HT-29 (cell line): Measurements from ENCODE around the gene PEX14. TPM values are rescaled to one million over a fixed set of nuclear protein-coding genes. Genes with fewer than 3 reads are reported as not detected.

Source experiments
- DNase-seq: peaks from one replicate; pipeline ENCODE4 v3.0.0-alpha.2; 2015; ENCODE audit warnings: low spot score
- total RNA-seq: library from RNA; depleted of rRNA; stranded (reverse); fragments of >200 nt; shearing (Covaris generic); gene quantifications from 2 replicates; pipeline ENCODE4 v1.2.3, GENCODE V29; 2014

The PEX14 gene
- total RNA-seq, 1 experiment from 2014 or later, result 22.2 TPM

DNA sequence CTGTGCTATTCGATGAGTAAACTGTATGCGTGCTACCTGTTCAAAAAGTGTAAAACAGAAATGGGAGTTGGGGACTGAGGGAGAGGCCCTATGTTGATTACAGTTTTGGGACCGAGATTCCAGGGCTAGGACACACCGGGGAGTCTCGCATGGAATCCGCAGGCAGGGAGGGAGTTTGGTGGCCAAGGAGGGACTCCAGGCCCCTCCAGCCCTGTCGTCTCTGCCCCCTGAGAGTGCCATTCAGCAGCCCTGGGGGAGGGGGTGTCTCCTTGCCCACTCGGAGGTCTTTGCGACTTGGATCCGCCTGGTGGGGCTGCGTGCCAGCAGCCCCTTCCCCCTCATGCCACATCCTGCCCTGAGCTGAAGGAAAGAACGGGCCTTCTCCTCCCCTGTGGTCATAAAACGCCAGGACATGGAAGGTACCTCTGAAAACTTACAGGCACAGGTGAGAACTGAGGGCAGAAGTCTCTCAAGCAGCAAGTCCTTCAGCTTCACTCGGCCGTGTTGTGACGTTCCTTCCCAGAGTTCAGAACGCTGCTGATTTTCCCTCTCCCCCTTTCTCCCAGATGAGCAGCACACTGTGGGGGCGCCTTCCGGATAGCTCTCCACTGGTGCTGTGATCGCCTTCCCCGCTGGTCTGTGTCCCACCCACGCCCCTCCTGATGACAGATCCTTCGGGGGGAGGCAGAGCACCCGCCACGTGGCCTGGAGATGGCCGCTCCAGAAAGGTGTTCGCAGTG, 141.4 kb downstream of the PEX14 start:
- DNase-seq, result no peak

DNA sequence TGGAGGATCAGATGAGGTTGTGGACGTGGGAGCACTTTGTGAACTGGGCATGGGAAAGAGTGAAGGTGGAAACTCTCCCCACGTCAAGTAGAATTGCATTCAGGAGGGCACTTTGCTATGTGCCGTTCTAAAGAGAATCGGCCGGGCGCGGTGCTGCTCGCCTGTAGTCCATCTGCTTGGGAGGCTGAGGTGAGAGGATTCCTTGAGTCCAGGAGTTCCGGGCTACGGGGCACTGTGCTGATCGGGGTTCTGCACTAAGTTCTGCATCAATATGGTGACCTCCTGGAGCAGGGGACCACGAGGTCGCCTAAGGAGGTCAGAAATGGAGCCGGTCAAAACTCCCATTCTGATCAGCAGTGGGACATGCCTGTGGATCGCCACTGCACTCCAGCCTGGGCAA, 141.9 kb downstream of the PEX14 start:
- DNase-seq, result no peak

DNA sequence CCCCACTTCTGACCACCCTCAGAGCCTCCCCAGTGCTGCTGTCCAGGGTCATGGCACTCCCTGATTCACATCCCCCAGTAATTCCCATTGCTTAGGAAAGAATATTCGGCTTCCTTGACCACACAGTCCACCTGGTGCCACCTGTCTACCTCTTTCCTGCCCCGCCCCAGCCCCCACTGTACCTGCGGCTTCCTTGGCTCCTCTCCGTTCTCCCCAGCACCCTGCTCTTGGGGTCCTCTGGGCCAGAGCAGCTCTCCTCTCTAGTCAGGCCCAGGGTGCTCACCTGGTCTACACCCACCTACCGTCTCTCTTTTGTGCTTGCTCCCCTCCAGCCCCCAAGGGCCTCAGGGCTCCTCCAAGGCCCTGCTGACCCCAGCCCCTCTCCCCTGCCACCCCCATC, 142.6 kb downstream of the PEX14 start:
- no peak for DNase-seq

DNA sequence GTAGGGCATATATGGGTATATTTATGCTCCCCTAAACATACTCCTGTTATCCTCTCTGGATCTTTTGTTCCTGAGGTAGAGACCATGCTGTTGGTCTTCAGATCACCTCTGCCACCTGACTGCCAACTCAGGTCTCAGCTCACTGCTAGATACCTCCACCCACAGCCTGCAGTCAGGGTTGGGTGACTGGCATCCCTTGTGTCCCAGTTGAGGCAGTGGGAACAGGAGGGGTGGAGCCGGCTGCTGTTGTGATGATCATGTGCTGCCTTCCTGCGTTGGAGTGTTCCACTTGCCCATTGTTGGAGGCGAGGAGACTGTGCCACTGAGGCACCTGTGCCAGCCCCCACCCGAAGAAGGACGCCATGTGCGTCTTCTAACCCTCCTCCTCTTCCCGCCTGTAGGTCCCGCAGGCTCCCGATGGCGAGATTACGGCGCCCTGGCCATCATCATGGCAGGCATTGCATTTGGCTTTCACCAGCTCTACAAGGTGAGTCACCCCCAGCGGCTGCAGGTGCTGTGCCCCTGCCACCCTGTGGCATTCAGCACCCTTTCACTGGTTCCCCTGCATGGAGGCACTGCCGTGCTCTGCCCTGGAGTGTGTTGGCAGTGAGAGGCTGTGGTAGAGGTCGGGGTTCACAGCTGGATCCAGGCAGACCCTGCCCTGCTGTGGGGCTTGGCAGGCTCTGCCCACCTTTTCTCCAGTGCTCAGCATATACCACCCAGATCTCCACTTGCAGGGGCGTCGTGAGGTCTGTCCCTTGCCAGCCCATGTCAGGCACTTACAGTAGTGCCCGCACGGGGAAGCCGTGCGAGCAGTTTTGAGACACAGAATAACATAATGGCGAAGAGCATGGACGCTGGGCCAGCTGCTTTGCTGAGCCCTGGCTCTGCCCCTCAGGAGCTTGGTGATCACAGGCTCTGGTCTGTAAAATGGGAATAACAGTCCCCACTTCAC, 143.5 kb downstream of the PEX14 start:
- no peak for DNase-seq

DNA sequence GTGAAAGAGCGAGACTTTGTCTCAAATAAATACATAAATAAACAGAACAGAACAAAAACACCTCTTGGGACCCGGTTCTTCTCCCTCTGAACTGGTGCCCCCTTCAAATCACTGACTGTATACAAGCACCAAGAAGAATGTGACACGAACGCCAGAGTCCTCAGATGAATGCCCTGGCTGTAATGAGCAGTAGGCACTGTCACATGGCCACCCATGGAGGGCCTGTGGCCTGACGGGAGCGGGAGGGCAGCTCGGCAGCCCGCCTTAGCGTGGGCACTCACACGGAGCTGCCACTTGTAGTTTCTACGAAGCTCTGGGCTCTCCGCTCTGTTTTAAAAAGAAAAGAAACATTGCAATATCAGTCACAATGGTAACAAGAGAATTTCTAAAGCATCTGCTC, 146.0 kb downstream of the PEX14 start:
- DNase-seq, result no peak

DNA sequence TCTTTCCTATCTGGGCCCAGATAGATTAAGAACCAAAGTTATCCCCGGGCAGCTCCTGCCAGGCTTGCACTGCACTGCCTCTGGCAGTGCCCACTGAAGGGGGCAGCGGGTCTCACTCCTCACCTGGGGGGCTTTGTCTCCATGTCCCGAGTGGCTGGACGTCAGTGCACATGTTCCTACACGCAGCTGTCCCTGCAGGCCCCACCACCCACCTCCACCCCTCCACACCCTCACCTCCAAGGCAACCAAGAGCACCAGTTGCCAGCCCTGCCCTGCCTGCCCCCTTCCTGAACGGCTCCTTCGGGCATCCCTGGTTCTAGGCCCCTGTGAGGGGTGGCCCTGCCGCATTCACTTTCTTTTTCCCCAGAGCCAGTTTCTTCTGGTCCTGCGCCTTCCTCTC, 147.2 kb downstream of the PEX14 start:
- DNase-seq, result no peak

DNA sequence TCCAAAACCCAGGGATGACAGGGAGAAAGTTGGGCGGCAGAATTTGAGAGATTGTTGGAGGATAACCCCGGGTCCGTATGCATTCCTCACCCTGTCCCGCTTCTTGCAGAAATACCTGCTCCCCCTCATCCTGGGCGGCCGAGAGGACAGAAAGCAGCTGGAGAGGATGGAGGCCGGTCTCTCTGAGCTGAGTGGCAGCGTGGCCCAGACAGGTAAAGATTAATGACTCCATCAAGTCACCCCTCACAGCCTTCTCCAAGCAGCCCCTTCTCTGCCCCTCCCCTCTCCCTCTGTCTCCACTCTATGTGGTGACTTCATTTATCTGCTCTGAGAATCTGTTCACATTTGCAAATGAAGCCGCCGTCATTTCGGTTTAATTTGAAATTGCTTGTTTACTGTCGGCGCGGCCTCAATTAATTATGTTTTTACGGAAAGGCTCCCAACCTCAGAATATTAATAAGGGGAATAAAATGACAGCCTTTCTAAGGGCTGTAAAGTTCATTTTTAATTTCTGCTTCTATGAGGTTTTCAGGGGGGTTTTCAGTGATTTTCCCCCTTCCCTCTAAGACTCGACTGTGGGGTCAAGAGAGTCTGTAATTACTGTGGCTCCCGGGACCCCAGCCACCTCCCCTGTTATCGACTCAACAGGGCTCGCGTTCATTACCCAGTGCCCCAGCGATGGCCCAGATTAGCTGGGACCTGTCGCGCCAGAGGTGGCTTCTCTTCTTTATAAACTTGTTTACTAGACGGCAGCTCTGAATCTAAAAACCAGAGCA, 148.3 kb downstream of the PEX14 start:
- DNase-seq, result no peak

DNA sequence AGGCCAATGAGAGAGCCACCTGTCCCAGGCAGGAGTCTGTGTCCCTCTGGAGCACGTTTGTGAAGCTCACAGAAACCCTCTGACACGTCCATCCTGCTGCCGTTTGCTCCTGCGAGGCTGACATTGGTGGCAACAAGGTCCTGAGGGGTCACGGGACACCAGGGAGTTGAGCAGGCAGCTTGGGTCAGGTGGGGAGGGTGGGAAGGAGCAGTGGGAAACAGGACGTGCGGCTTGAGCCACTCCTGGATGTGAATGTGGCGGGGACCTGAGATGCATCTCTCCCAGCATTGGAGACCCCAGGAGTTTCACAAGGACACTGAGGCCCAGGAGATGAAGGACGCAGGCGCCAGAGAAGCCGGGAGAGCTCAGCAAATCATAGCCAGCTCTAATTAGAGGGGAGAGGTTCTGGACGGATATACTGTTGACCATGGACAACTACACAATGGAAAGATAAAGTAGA, 149.0 kb downstream of the PEX14 start:
- no peak for DNase-seq

DNA sequence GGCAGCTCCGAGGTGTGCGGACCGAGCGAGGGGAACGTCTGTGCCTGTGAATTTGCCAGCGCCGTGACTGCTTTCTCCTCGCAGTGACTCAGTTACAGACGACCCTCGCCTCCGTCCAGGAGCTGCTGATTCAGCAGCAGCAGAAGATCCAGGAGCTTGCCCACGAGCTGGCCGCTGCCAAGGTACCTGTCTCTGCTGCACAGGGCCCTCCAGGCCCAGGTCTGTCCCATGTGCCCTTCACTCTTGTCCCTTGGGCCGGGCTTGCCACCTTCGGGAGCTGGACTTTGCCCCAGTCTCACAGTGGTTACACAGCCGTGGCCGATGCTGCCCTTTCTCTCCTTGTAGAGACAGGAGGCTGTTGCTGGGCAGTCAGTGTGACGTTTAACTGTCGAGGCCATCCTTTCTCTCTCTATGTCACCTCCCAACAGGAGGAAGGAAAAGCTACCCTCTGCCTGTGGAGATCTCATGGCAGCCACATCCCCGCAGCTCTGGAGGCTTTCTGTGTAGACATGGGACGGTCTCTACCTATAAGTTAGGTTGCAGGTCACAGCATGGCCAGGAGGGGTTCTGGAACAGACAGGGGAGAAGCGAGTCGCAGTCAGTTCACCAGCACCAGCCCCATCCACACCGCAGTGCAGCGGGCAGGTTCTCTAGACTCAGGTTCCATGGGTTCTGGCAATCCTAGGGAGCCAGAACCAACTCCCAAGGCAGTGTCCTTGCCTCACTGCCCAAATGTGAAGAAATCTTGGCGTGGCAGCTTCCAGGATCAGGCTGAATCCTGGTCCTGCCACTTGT, 149.7 kb downstream of the PEX14 start:
- no peak for DNase-seq

DNA sequence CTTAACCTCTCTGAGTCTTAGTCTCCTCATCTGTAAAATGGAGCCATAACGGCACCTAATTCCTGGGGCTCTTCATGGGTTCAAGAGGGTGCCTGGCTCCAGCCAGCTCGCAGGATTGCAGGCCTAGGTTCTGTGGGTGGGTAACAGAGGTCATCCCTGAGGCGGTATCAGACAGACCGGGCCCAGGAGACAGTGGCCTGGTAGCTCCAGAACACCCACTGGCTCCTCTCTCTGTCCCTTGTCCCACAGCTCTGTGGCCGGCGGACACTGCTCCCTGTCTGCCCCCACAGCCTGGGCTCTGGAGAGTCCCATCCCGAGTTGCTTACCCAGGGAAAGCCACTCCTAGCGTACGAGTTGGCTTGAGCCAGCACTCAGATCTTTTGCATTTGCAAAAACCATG, 150.3 kb downstream of the PEX14 start:
- DNase-seq, result no peak

DNA sequence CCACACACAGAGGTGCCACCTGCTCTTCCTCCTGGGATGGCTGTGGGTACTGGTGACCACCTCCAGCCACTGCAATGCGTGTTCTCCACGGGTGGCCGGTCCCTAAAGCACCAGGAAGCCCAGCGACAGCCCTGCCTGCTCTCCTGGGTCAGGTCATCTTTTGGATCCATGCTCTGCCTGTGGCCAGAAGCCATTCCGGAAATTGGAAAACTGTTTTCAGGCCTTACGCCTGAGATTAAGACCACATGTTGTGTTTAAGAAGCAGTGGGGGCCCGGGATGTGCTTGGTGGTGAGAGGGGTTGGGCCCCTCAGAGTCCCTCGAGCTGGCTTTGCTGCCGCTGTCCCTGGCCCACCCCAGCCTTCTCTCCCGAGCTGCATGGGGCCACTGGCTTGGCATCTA, 150.8 kb downstream of the PEX14 start:
- no peak for DNase-seq

DNA sequence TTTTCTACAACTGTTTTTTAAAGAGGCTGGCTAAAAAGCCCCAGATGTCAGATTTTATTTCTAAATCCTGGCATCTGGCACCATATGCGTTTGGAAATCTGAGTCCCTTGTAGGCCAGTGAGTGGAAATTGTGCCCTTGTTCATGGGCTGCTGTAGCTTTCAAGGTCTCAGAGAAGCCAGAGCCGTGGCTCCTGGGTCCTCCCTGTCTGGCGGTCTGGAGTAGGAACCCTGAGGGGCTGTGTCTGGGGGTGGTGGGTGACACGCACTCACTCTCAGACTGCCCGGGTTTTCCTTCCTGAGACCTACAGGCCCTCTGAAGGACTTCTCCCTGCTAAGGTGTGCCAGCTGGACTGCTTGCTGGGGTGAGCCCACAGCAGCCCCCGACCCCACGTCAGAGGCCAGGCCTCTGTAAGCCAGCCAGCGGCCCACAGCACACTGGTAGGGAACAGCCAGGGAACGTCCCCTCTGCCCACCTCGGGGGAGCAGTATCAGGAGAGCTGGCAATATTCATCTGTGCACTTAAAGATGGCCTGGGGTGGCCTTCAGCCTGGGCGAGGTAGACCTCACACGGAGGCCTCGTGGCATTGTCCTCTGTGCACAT, 151.5 kb downstream of the PEX14 start:
- DNase-seq, result no peak

DNA sequence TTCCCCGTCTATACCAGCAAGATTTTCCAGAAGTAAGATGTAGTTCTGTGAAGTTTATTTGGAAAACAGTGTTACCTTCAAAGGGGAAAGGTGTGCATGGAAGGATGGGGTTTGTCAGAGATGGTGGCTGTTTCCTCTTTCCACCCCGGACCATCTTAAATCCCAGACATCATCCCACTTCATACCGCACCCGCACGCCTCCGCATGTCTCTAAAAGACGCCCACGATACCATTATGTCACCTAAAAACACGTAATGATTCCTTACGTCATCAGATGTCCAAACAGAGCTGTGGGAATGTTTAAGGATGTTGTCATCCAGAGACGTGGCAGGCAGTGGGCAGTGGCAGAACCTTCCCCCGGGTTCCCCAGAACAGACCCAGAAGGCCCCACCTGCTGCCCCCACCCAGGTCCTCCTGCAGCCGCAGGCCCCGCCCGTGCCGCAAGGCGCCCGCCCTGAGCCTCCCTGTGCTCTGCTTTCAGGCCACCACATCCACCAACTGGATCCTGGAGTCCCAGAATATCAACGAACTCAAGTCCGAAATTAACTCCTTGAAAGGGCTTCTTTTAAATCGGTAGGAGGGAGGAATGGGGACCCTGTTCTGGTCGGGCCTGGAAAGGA, 152.2 kb downstream of the PEX14 start:
- no peak for DNase-seq

DNA sequence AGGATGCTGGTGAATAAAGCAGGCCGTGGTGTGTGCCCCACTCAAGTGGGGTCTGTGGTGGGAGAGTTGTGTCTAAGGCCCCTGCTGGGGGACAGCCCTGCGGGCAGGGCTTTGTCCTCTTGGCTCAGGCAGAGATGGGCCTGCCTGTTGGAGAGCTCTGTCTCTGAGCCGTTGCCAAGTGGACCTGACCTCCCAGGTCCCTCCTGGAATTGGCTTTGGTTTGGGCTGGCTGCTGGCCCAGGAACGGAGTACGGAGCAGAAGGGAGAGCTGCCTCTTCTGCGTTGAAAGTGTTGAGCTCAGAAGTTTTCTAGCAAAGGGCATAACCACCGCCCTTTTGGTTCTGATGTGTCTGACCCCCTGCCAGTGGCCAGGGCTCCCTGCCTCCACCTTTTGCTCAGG, 153.9 kb downstream of the PEX14 start:
- DNase-seq, result no peak

DNA sequence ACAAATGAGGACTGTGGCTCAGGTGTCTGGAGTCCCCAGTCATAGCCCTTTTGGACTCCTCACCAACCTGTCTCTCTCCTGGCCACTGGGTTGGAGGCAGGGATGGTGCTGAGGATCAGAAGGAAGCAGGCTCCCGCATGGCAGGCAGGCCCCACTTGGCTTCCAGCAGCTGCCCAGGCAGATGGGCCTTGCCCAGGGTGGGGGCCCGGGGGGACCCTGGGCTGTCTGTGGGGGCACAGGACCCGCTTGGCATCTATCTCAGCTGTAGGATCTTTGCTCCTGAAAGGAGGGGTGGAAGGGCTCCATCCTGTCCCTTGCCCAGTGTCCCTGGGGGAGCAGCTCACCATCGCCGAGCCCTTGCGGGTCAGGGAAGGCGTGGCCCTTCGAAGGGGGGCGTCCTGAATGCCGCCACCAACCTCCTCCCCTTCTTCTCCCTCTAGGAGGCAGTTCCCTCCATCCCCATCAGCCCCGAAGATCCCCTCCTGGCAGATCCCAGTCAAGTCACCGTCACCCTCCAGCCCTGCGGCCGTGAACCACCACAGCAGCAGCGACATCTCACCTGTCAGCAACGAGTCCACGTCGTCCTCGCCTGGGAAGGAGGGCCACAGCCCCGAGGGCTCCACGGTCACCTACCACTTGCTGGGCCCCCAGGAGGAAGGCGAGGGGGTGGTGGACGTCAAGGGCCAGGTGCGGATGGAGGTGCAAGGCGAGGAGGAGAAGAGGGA, 154.5 kb downstream of the PEX14 start:
- DNase-seq, result no peak

DNA sequence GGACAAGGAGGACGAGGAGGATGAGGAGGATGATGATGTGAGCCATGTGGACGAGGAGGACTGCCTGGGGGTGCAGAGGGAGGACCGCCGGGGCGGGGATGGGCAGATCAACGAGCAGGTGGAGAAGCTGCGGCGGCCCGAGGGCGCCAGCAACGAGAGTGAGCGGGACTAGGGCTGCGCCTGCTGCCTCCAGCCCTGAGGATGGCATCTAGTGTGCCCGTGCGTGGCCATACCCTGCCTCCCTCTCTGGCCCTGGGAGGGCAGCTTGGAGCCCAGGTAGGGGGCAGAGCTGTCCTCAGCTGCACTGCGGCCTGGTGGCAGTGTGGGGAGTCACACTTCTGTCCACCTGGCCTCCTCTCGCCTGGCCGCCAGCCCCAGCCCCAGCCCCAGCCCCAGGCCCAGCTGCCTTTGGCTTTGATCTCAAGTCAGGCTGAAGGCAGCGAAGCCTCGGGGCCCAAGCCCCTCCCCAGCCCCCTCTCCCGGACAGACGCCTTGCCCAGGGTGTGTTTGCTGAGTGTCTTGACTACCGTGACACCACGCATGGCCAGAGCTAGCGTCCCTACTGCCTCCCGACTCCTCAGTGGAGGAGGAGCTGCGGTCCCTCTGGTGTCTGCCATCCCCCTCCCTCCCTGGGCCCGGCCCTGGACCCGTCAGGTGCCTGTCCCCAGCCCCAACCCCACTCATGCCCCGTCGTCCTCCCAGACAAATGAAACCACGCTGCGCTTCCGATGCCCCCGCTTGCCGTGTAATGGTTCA, 155.2 kb downstream of the PEX14 start:
- DNase-seq, result no peak

DNA sequence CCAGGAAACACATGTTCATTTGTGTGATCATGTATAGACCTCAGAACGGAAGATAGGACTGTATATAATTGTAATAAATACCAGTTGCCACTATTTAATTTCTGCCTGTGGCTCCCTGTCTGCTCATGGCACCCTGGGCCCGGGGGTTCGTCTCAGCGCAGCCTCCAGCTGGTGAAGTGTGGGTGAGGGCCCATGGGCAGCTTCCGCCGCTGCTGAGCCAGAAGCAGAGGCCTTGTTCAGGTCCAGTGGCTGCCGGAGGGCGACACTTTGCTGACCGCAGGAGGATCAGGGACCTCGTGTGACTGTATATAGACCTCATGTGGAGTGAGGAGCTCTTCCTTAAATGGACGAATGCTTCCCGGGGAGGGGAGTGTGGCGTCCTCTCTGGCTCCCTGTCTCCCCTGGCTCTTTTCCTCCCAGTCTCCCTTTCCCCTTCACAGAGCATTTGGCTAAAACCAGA, 155.9 kb downstream of the PEX14 start:
- DNase-seq, result no peak

DNA sequence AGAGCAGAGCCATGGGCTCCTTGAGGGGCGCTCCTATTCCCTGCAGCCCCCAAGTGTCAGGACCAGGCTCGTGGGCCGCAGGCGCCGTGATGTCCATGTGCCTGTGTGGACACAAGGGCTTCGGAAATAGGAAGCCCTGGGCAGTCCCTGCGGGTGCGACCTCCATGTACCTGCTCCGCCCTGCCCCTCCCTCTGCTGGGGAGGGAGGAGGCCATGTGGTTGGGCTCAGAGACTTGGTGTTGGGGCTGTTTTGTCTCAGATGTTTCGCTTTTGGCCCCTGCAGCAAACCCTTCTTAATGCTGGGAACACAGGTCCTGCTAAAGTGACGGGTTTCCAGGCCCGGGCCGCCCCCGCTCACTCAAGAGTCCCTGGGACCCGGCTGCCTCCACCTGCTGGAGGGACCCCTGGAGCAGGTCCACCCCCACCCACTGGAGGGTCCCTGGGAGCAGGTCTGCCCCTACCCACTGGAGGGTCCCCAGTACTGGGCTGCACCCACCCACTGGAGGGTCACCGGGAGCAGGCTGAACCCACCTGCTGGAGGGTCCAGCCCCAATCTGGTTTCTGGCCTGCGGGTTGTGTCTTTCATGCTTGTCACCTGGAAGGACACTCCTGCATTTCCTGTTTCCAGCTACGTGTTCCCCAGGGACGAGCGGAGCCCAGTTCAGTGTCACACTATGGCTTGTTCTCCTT, 156.5 kb downstream of the PEX14 start:
- no peak for DNase-seq
